HTERT RPE-1 (cell line): Measurements from ENCODE around the gene FRAS1.
"Not testable (repeated sequence)": the region's sequence is repeated elsewhere in the genome, so short reads cannot be mapped to it uniquely, and the experiment has no call there.

Experiments used
- in situ Hi-C: fragments of 300-500 bp; cut with MboI; formaldehyde crosslinking; loops from 4 replicates; pipeline ENCODE4 v1.14.3; 2020; ENCODE audit warnings: low sequenced_read_pairs

The FRAS1 gene

DNA sequence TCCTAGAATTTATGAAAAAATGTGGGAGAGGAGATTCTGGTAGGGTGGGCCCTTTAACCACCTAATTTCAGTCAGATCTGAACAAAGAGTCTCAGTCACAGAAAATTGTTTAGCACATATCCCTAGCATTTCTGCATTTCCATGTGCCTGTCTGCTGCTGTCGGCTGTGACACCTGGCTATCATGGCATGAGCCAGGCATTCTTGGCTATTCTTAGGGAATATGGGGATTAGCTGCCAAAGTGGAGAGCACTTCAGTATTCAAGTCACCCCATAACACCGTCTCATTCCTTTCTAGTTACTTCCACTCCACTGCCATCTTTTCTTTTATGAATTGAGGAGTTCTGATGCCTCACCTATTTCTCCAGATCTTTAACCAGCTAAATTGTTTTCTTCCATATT is 211.5 kb downstream of the FRAS1 start:
- in situ Hi-C loops: no loop called here

DNA sequence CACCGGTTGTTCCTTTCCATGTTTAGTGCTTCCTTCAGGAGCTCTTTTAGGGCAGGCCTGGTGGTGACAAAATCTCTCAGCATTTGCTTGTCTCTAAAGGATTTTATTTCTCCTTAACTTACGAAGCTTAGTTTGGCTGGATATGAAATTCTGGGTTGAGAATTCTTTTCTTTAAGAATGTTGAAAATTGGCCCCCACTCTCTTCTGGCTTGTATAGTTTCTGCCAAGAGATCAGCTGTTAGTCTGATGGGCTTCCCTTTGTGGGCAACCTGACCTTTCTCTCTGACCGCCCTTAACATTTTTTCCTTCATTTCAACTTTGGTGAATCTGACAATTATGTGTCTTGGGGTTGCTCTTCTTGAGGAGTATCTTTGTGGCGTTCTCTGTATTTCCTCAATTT is 218.3 kb downstream of the FRAS1 start:
- in situ Hi-C loops: not testable (repeated sequence)

DNA sequence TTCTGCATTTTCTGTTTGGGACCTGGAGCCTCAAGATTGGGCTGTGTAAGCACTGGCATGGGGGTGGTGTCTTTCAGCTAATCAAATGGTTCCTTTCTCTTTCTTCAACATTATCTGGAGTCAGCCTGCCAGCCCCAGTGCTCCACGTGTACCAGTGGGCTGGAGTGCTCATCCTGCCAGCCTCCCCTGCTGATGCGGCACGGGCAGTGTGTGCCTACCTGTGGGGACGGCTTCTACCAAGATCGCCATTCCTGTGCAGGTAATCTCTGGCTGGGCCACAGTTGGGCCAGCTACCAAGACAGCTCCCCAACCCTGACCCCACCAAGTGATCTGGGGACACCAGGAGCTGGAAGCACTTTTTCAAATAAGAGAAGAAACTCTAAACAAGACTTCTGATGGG is 229.2 kb downstream of the FRAS1 start:
- in situ Hi-C loops: no loop called here

DNA sequence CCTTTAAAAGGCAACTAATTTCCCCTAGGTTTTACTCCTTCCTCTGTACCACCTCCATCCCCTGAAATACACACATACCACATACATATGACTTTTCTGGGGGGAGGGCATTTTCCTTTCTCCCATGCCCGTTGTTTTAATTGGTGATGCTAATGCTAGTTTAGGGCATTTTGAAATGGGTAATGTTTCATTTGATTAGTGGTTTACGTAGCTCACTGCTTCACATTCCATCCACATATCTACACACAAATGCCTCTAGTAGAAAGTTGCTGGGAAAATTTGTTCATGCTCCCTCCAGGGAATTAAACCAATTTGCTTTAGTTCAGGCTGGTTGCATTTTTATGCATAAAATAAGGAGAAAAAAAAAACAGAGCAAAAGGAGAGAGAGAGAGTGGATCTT is 231.2 kb downstream of the FRAS1 start:
- in situ Hi-C loops: no loop called here

DNA sequence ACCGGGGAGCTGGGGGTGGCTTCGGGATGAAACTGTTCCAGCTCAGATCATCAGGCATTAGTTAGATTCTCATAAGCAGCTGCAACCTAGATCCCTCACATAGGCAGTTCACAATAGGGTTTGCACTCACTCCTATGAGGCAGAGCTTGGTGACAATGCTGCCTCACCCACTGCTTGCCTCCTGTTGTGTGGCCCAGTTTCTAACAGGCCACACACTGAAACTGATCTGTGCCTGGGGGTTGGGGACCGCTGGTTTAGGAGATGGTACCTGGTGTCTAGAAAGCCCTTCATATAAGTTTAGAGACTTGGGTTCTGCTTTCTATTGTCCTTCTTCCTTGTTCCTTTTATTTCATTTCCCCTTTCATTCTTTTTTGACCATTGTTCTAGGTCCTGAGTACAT is 234.2 kb downstream of the FRAS1 start:
- in situ Hi-C loops: no loop called here

DNA sequence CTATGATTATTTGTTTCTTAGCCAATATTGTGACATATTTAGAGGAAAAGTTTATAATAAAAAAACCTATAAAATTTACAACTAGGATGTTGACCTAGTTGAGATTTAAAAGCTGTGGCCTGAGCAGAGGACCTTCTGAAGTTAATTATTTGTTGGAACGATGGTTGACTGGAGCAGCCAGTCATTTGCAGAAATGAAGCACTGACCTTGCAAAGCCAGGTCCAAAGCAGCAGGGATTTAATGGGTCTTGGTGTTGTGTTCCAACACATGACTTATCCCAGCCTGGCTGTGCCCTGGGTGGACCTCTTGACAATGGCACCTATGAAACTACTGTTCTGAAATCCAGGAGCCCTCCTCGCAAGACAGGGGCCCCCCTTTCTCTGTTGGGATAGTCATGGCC is 235.2 kb downstream of the FRAS1 start:
- in situ Hi-C loops: no loop called here

DNA sequence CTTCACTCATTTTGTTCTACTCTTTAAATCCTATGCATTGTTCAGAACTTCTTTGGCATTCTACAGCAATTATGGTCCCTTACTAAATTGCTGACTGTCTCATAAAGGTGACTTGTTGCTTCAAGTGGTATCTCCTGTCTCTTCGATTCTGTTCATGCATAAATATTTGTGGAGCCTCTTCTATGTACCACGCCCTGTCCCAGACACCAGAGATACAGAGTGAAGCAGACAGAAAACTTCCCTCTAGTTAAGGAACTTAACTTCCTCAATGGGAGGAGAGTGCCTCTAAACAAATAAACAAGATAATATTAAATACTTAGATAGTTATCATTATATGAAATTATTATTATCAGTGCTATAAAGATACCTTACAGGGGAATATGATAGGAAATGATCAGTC is 235.7 kb downstream of the FRAS1 start:
- in situ Hi-C loops: no loop called here

DNA sequence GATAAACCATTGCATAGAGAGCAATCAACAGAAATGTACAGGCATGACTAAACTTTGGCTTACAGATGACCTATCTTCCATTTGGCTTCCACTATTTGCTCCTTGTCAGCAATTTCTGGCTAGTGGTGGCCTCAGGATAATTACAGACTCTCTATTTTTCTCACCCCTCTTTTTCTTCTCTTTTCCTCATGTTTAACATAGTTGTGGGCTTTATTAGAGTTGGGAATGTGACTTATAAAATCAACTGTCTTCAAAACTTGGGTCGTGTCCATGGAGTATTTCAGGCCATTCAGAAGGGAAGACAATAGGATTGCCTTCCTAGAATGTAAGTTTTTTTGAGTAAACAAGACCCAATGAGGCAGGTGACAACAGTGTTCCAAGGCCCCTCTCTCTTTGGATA is 236.2 kb downstream of the FRAS1 start:
- in situ Hi-C loops: no loop called here

DNA sequence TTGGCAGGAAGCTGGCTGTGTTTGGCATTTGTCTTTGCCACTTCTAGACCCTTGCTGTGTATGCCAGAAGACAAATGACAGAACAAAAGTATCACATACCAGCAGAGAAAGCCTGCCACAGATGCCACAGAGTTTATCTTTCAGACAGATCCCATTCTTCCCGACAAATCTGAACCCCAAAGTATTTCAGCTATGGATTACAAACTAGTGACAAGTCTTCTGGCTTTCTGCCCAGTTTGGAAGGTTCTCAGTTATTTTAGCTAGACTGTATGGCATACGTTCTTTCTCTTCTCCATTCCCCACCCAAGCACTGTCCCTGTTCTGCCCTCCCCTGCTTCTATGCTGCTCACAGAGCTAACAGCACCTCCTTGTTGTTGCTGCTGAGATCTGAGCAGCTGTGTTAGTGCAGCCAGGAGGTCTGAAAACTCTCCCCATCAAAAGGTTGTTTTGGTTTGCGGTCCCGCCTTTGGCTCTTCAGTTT is 236.7 kb downstream of the FRAS1 start:
- in situ Hi-C loops: no loop called here

DNA sequence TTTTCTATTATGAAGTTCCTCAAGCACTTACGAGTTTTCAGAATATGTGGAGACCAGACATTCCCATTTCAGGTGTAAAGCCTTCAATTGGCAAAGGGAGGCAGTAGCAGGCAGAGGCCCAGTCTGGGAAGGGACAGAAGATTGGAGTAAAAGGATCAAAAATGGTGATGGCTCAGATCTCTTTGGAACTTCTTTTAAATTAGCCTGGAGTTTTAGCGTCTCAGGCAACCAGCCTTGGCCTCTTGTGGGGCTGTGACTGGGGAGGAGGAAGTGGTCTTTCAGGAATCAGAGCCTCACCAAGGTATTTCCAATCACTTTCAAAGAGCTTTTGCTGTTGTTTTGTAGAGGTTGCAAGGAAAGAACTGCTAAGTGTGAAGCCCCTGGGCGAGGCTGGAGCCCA is 239.1 kb downstream of the FRAS1 start:
- in situ Hi-C loops: no loop called here

DNA sequence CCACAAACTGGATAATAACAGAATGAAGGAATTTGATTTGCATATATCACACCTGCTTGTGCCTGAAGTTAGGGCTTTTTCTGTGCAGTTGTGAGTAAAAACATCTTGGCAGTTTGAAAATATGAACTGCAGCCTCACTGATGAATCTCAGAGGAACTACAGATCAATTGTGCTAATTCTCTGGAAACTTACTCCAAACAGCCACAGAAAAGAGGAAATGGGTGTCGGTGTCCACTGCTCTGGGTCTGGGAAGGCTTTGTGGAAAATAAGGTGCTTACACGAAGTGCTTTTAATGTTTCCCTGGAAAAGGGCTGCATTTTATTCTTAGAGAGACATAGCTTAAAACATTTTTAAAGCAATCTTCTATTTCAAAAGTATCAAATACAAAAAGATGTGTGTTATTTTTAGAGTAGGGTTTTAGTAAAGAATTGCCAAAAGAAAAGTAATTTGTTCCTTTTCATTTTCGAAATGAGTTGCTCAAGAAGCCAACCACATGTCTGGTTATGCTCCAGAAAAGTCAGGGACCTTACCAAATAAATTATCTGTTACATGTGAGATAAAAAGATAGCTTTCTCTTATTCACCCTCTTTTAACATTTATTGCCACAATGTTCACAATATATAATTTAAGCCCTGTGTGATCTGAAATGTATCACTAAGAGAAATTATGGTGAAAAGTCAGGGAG is 240.1 kb downstream of the FRAS1 start:
- in situ Hi-C loops: no loop called here

DNA sequence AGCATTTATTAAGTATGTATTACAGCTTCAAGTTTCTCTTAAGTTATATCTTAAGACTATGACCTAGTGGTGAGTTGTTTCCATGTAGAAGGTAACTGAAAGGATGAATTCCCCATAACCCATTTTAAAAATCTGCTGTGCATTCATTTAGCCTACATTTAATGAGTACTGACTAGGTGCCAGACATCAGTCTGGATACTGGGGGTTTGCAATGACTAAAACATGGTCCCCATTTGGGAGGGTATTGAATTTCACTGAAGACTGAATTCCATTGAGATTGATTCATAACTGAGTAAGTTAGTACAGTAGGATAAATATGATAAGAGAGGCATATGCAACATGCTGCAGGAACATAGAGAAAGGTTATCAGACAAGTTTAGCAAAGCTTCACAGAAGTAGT is 241.5 kb downstream of the FRAS1 start:
- in situ Hi-C loops: no loop called here

DNA sequence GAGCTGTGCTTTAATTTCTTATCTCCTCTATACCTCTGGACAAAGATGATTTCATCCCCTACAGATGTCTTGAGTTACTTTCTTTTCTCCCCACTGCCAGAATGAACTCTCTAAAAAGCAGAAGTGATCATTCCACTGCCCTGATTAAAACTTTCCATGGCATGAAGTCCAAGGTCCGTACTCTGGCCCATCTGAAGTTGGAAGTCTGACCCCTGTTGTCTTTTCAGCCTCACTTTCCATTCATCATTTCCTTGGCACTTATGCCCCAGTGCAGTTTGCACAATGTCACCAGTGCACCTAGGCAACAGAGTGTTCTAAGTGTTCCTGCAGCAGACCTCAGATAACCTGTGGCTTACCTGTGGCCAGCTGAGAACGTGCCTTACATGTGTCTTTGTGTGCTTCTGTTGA is 242.4 kb downstream of the FRAS1 start:
- in situ Hi-C loops: no loop called here

DNA sequence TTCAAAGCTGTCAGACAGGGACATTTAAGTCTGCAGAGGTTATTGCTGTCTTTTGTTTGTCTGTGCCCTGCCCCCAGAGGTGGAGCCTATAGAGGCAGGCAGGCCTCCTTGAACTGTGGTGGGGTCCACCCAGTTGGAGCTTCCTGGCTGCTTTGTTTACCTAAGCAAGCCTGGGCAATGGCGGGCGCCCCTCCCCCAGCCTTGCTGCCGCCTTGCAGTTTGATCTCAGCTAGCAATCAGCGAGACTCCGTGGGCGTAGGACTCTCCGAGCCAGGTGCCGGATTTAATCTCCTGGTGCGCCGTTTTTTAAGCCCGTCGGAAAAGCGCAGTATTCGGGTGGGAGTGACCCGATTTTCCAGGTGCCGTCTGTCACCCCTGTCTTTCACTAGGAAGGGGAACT is 250.1 kb downstream of the FRAS1 start:
- in situ Hi-C loops: not testable (repeated sequence)

DNA sequence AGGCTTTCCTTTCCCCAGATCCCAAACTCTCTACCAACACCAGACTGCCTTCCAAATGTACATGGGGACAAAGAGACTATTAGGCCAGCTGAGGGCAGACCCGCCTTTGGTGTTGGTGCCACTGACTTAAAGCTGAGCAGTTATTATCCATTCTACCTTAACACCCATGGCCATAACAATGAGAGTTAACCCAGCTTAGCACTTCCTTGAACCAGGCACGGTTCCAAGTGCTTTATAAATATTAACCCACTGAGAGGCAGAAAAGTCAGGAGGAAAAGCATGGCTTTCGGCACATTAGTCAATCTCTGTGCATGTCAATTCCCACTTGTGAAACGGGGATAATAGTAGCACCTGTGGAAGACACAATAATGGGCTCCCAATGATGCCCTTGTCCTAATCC is 251.4 kb downstream of the FRAS1 start:
- in situ Hi-C loops: no loop called here

DNA sequence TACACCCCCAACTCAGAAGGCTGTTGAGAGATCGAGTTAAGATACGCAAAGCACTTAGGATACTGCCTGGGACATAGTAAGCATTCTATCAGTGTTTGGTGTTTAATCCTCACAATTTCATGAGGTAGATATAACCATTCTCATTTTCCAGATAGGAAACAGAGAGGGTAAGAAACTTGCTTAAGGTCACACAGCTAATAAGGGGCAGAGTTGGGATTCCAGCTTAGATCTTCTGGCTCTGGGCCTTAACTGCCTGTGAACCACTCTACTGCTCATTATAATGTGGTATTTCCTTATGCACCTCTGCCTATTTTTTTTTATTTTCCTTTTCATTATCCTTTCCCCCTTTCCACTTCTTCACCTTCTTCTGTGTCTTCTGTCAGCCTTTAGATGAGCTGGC is 252.2 kb downstream of the FRAS1 start:
- in situ Hi-C loops: no loop called here

DNA sequence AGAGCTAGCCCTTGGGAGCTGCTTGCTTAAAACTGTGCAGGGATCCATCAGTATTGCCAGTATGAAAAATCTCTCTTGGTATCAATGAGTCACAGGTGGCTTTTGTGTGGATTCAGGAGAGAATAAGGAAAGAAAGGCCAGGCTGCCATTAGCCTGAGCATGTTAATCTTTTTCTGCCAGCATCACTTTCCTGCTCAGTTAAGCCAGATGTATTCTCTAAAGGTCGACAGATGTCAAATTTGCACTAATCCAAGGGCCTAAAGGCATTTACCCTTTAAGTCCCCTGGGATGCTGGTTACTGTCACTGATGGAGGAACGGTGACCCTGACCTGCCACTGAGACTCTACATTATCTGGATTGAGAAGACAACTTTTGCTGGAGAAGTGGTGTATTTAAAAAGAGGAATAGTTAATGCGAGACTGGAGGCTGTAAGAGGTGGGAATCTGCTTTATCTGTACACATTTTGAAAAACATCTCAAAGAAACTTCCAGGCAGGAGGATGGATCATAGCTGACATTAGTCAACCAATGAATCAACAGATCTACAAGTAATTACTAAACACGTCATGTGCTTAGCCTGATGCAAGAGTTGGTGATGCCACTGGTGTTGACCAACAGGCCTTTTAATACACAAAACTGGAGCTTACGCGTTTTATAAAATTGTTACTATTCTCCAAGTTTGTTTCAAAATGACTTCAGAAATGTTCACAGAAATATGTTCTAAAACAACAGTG is 253.1 kb downstream of the FRAS1 start:
- in situ Hi-C loops: no loop called here

DNA sequence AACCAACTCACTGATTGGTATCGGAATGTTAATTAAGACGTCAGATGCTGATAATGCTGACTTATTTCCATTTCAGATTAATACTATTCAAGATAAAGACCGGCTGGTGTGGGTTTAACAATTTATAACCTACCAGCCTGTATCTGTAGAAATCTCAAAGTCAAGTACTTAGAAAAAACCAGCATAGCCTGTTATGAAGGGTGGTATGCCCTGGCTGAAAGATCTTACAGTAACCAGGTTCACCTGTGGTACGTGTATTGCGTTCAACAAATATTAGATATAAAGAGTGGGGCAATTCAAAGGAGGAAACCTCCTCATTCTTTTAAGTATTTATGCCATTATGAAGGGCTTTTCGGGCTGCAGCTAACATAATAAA is 253.6 kb downstream of the FRAS1 start:
- in situ Hi-C loops: no loop called here

DNA sequence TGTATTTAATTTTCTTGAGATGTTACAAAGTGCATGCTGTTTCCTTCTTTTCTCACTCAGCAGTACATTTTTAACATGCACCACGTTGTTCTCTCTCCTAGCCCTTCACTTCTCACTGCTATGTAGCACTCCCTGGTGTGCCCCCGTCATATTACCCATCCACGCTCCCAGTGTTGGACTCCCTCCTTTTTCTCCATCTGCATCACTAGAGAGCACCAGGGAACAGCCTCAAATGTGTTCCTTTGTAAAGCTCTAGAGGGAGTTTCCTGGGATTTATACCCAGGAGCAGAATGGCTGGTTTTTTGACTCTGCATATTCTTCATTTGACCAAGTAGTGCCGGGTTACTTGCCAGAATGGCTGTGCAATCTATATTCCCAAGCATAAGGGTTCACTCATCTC is 254.2 kb downstream of the FRAS1 start:
- in situ Hi-C loops: no loop called here

DNA sequence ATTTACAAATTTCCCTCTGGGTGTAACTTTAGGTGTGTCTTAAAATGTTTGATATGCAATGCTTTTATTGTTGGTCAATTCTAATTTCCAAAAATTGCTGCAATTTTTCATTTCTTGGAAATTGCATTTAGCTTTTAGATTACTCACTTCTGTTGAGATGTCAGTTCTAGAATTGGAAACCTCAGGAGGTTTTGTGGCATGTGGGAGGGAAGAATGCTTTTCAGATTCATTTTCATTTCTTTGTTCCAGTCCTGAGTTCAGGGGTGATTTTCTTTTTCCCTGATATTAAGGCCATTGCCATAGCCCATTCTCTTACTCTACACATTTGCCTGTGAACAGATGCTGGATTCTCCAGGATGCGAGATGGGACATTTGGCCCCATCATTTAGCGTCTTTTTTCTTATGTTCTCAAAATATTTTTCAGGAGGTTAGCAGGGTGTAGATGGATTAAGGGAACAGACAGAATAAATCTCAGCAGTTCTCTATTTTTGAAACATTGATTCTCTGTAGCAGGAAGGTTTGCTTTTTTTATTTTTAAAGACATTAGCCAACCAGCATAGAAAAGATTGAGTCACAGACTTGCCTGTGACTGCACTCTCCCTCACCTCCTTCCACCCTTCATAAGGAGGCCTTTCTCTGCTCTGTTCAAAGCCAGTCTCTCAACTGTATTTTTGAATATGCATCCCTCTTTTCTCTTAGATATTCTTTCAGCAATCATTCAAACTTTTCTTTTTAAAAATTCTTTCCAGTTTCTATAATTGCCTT is 256.0 kb downstream of the FRAS1 start:
- in situ Hi-C loops: no loop called here

DNA sequence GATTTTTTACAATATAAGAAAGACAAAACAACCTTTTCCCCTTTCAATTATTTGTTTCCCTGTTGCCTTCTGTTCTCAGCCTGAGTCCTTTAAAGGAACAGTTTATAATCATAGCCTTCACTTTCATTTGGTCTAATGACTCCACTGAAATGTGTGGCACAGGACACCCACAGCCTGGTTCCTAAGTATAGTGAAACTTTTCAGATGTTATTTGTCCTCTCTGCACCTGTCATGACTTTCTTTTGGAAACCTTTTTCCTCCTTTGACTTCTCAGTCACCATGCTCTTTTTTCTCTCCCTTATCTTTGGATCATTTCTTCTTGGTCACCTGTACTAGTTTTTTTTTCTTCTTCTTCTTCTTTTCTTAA is 256.6 kb downstream of the FRAS1 start:
- in situ Hi-C loops: no loop called here

DNA sequence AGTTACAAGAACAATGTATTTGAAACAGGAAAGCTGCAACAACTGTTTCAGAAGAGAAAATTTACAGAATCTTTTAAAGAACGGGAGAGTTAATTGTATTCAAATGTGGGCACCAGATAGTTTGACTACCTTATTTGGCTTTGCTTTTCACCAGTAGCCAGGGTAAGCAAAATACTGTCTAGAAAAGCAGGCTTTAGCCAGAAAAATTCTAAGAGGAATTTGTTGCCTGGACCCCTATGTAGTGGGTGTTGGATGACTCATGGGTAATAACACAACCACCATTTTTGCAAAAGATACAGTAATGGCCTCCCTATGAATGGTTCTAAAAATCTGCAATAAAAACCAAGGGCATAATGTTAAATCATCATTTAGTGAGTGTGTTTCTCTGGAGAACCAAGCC is 261.0 kb downstream of the FRAS1 start:
- in situ Hi-C loops: no loop called here
